ENCODE measurements around the gene ELOA. TPM values are rescaled to one million over a fixed set of nuclear protein-coding genes. Genes with fewer than 3 reads are reported as not detected.
A peak's percentile ranks its signal among the peaks of the same experiment; 100 is the strongest.

Gene ELOA
- total and polyA plus RNA-seq, 2 of the 13 experiments (the other 11 are each of a cell fraction or from before 2014, with no cell fraction given): 14.2 to 28.5 TPM

DNA sequence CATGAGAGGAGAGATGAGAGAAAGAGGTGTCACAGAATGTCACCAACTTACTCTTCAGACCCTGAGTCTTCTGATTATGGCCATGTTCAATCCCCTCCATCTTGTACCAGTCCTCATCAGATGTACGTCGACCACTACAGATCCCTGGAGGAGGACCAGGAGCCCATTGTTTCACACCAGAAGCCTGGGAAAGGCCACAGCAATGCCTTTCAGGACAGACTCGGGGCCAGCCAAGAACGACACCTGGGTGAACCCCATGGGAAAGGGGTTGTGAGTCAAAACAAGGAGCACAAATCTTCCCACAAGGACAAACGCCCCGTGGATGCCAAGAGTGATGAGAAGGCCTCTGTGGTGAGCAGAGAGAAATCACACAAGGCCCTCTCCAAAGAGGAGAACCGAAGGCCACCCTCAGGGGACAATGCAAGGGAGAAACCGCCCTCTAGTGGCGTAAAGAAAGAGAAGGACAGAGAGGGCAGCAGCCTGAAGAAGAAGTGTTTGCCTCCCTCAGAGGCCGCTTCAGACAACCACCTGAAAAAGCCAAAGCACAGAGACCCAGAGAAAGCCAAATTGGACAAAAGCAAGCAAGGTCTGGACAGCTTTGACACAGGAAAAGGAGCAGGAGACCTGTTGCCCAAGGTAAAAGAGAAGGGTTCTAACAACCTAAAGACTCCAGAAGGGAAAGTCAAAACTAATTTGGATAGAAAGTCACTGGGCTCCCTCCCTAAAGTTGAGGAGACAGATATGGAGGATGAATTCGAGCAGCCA lies 8.0 kb downstream of the ELOA start (continued):
- TF ChIP-seq, protein P1, sequence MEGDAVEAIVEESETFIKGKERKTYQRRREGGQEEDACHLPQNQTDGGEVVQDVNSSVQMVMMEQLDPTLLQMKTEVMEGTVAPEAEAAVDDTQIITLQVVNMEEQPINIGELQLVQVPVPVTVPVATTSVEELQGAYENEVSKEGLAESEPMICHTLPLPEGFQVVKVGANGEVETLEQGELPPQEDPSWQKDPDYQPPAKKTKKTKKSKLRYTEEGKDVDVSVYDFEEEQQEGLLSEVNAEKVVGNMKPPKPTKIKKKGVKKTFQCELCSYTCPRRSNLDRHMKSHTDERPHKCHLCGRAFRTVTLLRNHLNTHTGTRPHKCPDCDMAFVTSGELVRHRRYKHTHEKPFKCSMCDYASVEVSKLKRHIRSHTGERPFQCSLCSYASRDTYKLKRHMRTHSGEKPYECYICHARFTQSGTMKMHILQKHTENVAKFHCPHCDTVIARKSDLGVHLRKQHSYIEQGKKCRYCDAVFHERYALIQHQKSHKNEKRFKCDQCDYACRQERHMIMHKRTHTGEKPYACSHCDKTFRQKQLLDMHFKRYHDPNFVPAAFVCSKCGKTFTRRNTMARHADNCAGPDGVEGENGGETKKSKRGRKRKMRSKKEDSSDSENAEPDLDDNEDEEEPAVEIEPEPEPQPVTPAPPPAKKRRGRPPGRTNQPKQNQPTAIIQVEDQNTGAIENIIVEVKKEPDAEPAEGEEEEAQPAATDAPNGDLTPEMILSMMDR (CRISPR knock-in tag; IDR thresholded peaks at IDR 0.05): peak; percentile 83
- peak; percentile 16; the same call in 1 of the 2 replicates for TF ChIP-seq PHF21A (CRISPR knock-in tag; IDR thresholded peaks at IDR 0.05)
- TF ChIP-seq, protein P2, sequence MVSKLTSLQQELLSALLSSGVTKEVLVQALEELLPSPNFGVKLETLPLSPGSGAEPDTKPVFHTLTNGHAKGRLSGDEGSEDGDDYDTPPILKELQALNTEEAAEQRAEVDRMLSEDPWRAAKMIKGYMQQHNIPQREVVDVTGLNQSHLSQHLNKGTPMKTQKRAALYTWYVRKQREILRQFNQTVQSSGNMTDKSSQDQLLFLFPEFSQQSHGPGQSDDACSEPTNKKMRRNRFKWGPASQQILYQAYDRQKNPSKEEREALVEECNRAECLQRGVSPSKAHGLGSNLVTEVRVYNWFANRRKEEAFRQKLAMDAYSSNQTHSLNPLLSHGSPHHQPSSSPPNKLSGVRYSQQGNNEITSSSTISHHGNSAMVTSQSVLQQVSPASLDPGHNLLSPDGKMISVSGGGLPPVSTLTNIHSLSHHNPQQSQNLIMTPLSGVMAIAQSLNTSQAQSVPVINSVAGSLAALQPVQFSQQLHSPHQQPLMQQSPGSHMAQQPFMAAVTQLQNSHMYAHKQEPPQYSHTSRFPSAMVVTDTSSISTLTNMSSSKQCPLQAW (CRISPR knock-in tag; IDR thresholded peaks at IDR 0.05): peak; percentile 34; the same call in 1 of the 2 replicates
- TF ChIP-seq SMC3 (IDR thresholded peaks at IDR 0.05; ENCODE audit: low read length): peak; percentile 74
- TF ChIP-seq KLF15 (CRISPR knock-in tag; IDR thresholded peaks at IDR 0.05; ENCODE audit: borderline replicate concordance): no peak
- TF ChIP-seq THAP11 (CRISPR knock-in tag; IDR thresholded peaks at IDR 0.05): peak; percentile 32; the same call in 1 of the 2 replicates
- TF ChIP-seq GABPB1 (CRISPR knock-in tag; IDR thresholded peaks at IDR 0.05): no peak
- TF ChIP-seq TSC22D2 (CRISPR knock-in tag; IDR thresholded peaks at IDR 0.05; ENCODE audit: borderline replicate concordance): no peak
- TF ChIP-seq JUND (CRISPR knock-in tag; IDR thresholded peaks at IDR 0.05): no peak
- TF ChIP-seq LCORL (IDR thresholded peaks at IDR 0.05): no peak
- no peak for TF ChIP-seq LCORL (CRISPR knock-in tag; IDR thresholded peaks at IDR 0.05)
- TF ChIP-seq ZNF256 (CRISPR knock-in tag; conservative IDR thresholded peaks at IDR 0.05): no peak
- 0 out of 2 replicates have a peak, but pooled peaks have one; percentile 15 for TF ChIP-seq GATAD2A (CRISPR knock-in tag; IDR thresholded peaks at IDR 0.05)
- TF ChIP-seq ASH2L (IDR thresholded peaks at IDR 0.05; ENCODE audit: insufficient read length, low read depth, low read length): no peak
- TF ChIP-seq, protein P3, sequence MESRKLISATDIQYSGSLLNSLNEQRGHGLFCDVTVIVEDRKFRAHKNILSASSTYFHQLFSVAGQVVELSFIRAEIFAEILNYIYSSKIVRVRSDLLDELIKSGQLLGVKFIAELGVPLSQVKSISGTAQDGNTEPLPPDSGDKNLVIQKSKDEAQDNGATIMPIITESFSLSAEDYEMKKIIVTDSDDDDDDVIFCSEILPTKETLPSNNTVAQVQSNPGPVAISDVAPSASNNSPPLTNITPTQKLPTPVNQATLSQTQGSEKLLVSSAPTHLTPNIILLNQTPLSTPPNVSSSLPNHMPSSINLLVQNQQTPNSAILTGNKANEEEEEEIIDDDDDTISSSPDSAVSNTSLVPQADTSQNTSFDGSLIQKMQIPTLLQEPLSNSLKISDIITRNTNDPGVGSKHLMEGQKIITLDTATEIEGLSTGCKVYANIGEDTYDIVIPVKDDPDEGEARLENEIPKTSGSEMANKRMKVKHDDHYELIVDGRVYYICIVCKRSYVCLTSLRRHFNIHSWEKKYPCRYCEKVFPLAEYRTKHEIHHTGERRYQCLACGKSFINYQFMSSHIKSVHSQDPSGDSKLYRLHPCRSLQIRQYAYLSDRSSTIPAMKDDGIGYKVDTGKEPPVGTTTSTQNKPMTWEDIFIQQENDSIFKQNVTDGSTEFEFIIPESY (CRISPR knock-in tag; IDR thresholded peaks at IDR 0.05): 0 out of 2 replicates have a peak, but pooled peaks have one; percentile 45
- TF ChIP-seq ZNF232 (CRISPR knock-in tag; IDR thresholded peaks at IDR 0.05; ENCODE audit: borderline replicate concordance): no peak
- no peak for TF ChIP-seq ZNF75D (CRISPR knock-in tag; IDR thresholded peaks at IDR 0.05; ENCODE audit: borderline replicate concordance)
- peak; percentile 77 for TF ChIP-seq STAG1 (CRISPR knock-in tag; IDR thresholded peaks at IDR 0.05)
- TF ChIP-seq, protein P4, sequence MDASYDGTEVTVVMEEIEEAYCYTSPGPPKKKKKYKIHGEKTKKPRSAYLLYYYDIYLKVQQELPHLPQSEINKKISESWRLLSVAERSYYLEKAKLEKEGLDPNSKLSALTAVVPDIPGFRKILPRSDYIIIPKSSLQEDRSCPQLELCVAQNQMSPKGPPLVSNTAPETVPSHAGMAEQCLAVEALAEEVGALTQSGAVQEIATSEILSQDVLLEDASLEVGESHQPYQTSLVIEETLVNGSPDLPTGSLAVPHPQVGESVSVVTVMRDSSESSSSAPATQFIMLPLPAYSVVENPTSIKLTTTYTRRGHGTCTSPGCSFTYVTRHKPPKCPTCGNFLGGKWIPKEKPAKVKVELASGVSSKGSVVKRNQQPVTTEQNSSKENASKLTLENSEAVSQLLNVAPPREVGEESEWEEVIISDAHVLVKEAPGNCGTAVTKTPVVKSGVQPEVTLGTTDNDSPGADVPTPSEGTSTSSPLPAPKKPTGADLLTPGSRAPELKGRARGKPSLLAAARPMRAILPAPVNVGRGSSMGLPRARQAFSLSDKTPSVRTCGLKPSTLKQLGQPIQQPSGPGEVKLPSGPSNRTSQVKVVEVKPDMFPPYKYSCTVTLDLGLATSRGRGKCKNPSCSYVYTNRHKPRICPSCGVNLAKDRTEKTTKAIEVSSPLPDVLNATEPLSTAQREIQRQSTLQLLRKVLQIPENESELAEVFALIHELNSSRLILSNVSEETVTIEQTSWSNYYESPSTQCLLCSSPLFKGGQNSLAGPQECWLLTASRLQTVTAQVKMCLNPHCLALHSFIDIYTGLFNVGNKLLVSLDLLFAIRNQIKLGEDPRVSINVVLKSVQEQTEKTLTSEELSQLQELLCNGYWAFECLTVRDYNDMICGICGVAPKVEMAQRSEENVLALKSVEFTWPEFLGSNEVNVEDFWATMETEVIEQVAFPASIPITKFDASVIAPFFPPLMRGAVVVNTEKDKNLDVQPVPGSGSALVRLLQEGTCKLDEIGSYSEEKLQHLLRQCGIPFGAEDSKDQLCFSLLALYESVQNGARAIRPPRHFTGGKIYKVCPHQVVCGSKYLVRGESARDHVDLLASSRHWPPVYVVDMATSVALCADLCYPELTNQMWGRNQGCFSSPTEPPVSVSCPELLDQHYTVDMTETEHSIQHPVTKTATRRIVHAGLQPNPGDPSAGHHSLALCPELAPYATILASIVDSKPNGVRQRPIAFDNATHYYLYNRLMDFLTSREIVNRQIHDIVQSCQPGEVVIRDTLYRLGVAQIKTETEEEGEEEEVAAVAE (CRISPR knock-in tag; IDR thresholded peaks at IDR 0.05; ENCODE audit: borderline replicate concordance): no peak
- no peak for TF ChIP-seq SRF (IDR thresholded peaks at IDR 0.05; ENCODE audit: low read depth, low read length)
- TF ChIP-seq NFKBIZ (CRISPR knock-in tag; IDR thresholded peaks at IDR 0.05): no peak
